SIG-M5 treated with dmso at 0.1 percent for 504 hours (cell line): Measurements from ENCODE around the gene CKB.

Source experiments
- DNase-seq: peaks from one replicate; lab custom pipeline; 2025; ENCODE audit not compliant: unreplicated experiment; lab: John Stamatoyannopoulos, UW

CKB gene

DNA sequence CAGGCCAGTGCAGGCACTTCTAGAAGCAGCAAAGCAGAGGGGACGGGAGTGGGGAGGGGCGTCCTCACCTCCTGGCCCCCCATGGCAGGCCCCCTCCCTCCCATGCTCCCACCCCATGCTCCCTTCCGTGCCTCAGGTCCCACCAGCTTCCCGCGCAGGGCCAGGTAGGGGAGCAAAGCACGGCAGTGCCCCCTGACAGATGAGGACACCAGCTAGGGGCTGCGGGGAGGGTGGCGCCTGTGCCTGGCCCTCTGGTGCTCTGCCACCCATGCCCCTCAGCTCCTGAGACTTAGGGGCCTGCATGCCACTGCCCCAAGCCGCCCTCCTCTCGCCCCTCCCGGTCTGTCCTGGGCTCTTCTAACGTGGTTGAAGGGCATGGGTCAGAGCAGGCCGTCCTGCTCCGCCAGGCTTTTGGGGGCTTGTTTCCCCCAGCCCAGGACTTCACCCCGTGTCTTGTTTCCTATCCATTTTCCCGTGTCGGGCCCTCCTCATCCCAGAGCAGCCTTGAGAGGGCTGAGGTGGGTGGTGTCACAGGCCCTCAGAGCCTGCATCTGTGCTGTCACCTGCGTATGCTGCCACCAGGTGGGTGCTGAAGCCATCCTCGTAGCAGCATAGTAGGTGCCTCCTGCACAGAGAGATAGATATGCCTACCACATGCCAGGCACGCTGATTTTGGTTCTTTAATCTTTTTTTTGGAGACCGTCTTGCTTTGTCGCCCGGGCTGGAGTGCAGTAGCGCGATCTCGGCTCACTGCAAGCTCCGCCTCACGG is 16.6 kb upstream of the CKB start:
- DNase-seq = no peak

DNA sequence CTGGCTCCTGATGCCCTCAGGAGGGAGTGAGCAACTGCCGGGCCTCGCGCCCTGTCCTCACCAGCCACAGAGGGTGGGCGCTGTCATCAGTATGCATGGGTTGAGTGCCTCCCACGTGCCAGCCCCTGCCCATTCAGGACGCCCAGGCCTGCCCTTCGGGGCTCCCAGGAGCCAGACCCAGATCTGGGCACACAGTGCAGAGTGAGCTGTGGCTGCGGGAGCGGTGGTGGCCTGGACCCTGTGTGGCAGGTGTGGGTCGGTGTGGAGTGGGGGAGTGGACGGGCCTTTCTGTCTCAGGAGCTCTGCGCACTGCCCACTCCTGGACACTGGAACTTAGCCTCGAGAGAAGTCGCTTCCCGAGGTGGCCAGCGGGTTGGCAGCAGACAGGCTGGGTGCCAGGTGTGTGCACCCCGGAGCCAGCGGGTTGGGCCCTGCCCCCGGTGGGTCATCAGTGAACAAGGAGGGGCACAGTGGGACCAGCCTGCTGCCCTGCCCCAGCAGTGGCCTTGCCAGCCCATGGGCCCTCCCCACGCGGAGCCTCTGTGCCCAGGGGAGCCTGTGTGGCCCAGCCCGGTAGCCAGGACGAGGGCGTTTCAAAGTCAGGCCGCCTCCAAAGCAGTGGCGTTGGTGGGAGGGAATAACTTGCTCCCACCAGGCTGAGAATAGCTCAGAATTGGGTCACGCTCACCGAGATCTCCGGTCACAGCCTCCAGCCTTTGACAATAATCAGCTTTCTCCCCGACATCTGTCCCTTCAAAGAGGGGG is 15.8 kb upstream of the CKB start:
- DNase-seq = no peak

DNA sequence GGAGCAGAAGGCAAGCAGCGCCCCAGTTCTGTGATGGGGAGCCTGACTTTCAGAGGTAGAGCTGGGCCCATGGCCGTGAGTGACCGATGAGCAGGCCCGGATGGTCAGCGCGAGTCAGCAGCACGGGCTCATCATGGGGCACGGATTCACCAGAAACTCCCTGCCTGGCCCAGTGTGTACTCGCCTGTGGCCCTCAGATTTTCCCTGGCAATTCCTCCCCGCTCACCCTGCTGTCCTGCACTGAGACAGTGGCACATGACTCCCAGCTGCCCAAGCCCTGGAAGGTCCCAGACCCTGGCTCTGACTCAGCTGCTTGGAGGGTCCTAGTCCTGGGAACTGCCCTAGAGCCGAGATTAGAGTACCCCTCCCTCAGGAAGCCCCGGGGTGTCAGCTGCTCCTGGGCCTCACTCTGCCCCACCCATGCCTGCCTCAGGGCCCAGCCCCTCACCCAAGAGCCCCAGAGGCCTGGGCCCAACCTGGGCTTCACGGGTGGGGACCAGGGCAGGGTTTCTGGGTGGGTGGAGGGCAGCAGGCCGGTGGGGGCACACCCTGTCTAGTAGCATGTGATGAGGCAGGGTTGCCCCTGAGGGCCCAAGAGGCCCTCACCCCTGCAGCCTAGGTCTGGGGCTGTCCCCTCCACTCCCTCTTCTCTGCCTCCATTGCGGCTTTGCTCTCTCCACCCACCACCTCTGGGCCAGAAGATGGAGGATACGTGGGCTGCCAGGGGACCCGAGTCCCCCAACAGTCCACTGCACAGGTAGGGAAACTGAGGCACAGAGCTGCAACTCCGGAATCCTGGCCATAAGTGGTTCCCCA is 14.8 kb upstream of the CKB start:
- no peak for DNase-seq

DNA sequence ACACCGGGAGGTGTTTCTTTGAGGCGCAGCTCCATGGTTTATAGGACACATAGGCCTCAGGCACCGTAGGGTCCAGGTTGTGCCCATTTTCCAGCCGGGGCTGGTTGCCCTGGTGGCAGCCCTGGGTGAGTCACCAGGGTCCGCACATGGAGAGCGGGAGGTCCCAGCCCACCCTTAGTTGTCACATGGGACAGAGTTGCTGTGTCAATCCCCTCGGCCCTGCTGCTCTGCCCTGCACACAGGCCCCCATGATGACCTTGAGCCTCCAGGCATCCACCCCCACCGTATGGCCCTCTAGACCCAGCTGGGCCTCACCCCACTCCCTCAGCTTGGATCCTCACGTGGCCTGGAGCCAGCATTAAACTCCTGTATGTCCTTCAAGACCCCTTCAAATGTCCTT is 14.1 kb upstream of the CKB start:
- no peak for DNase-seq

DNA sequence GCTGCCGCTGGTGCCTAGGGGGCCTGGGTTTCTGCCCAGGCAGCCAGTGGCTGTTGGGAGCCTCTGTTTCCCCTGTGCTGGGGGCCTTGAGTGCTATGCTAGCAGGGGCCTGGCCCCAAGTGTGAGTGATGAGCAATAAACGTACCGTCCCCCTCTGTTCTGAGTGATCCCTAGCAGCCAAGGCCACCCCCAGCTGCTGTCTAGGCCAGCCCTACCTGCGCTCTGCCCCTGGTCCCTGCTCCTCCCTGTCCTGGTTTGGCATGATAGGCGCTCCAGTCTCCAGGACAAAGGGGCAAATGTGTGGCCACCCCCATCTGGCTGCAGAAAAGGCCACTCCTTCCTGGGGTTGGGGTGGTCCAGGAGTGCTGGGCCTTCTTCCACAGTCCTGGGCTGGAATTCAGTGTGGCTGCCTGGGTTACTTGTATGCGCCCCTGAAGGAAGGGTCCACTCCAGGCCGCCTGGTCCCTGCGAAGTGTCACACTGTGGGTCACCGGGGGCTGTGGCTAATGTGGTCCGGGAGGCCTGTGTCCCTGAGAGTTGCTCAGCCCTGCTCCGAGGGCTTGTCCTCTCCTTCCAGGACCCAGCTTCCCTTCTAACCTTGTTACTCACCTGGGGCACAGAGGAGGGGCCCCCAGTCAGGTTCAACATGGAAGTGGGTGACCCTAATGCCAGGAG is 13.4 kb upstream of the CKB start:
- DNase-seq = no peak

DNA sequence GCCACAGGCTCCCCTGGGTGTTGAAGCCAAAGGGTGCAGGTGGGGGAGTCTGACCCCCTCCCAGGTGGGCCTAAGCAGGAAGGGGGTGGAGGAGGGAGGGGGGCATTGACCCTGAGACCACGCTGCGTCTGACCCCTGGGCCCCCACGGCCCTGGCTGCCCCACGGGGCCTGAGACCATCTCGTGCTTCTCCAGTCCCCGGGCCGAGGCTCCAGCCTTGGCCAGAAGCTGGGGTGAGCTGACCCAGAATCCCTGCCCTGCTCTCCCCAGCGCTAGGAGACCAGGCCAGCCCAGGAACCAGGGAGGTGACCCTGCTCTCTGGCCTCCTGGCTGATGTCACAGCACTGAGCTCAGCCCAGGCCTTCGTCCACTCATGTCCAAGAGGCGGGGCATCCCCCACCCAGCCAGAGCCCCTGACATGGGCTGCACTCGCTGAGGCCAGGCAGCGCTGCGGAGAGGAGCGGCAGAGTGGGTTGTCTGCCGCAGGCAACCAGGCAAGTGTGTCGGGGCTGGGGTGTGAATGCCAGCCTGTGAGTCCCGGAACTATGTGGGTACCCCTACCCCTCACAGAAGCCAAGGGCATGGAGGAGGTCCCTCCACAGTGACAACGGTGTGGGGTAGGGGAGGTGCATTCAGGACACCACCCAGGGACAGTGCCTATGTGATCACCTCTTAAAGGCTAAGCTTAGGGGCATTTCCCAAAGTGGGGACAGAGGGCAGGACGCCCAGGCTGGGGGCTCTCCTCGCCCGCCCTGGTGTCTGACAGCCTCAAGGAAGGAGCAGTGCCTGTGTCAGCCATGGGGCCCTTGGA is 12.7 kb upstream of the CKB start:
- DNase-seq = no peak

DNA sequence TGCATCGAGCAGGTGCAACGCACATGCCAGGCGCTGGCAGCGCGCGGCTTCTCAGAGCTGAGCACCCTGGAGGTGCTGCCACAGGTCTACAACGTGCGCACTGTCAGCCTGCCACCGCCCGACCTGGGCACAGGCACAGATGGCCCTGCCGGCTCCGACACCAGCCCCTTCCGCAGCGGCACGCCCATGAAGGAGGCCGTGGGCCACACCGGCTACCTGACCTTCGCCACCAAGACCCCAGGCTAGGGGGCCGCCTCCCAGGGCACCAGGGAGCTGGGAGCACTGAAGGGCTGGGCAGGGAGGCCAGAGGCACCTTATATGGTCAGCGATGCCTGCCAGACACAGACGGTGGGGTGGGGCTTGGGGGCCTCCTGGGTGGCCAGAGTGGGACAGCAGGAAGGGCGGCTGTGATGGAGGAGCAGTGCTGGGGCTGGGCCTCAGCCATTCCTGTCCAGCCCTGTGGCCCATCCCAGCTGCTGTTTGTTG is 12.0 kb upstream of the CKB start:
- no peak for DNase-seq

DNA sequence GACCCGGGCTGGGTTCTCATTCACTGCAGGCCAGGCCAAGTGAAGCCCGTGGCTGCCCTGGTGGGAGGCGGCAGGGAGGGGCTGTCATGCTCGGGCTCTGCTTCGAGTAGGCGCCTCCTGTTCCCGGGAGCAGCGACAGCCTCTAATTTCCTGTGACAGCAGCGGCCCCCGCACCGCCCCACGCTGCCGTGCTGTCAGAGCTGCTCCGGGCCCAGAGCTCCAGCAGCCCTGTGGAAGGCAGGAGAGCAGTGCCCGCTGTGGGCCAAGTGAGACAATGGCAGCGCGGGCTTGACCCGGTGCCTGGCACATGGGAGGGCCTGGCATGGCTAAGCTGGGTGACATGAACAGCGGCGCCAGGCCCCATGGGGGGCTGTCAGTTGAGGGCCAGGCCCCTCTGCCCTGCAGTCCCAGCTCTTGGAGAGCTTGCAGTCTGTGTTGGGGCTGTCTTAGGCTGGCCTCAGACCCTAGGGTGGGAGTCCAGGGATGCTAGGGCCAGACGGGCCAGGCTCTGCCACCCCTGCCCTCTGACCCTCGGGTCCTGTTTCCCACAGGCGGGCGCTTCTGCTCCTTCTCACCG is 11.5 kb upstream of the CKB start:
- no peak for DNase-seq

DNA sequence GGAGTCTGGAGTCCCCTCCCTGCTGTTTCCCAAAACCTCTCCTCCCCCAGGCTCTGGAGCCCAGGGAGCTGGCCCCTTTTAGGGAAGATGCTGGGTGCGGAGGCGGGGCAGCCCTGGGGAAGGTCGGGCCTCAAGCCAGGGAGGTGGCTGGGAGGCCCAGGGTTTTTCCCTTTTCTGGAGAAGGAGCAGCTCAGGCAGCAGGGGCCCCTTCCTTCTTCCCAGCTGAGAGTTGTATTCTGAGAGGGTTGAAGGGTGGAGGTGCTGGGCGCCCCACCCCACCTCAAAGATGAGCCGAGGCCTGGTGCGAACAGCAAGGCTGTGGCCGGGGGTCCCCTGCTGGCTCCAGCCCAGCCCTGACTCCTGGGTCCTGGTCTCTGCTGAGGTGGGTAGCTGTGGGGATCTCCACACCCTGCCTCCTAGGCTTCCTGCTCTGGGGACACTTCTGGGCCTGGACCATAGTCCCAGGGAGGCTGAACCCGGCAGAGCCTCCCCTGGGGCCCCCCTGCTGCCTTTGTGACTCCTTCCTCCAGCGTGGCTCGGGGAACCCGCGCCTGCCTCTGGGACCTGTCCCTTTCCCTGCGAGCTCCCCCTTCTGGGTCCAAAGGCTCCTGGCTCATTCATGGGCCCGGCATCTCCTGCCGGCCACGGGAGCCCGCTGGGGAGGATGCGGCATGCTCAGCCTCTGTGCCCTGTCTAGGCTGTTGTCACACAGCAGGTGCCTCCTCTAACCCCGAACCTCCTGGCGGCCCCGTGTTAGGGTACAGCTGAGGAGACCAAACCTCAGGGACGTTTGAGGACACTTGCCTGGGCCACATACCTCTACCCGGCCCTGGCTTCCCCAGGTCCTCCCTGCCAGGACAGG is 10.7 kb upstream of the CKB start:
- no peak for DNase-seq

DNA sequence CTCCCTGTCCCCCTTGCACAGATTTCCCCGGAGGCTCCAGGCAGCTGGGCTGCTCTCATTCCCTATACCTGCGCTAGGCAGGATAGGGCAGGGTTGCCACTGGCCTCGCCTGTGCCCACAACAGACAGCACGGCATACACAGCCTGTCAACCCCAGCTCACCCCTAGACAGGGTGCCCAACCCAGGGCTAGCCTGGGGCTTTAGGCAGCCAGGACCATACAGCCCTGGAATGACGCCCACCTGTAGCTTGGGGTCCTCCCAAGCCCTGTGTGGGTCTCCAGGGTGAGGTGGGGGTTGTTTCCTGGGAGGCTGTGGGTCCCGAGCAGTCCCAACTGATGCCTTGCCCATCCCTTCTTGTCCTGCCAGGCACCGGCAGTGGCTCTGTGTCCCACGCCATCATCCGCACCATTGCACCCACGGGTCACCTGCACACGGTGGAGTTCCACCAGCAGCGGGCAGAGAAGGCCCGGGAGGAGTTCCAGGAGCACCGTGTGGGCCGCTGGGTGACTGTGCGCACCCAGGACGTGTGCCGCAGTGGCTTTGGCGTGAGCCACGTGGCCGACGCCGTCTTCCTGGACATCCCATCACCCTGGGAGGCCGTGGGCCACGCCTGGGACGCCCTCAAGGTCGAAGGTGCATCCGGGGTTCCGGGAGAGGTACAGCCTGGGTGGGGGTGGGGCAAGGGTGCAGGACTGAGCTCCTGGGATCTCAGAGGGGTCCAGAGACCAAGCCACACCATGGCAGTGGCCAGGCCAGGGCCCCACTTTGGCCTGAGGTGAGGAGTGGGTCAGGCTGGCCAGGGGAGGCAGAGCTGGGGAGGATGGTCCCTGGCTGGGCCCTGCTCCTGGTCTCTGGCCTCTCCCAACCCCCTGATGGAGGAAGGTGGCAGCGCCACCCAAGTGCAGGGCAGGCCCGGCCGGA is 9.8 kb upstream of the CKB start:
- DNase-seq = no peak

DNA sequence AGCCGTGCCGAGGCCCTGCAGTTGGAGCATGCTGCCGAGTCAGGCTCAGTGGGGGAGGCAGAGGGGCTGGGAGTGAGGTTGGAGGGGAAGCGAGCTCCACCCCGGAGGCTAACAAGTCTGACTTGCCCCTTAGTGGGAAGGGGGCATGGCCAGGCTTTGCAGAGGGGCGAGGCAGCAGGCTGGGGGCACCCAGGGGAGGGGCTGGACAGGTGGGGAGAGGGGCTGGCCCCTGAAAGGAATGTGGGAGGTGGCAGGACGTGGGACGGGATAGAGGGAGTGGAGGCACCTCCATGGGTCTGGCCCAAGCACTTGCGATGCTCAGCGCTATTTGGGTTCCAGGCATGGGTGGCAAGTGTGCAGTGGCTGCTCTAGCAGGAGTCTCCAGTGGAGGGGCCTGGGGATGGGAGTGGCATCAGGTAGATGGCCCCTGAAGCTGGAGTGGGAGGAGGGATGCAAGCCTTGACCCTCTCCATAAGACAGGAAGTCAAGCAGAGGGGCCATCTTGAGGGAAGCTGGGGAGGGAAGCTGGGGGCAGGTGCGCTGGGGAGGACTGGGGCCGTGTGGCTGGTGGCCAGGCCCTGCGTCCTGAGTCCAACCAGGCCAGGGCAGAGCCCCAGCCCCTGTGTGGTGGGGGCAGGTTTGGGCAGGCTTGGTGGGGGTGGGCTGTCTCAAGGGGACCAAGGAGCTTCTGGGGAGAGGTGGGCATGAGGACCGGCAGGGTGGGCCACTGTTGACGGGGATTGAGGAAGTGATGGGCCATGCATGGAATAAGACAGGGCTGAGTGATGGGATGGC is 9.0 kb upstream of the CKB start:
- no peak for DNase-seq

DNA sequence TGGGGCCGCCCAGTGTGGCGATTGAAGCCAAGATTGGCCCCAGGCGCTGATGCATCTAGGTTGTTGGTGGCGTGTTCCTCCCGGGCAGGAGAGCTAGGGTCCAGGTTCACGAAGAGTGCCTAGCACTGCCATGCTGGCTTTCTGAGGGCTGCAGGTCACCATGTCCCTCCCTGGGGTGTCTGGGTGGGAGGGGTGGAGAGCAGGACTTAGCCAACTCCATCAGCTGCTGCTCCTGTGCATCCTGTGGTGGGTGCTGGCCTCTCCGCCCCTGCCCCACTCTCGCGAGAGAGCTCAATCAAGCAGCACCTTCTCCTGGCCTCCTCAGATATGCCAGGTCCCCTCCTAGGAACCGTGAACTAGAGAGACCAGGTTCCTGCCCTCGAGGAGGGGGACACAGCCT is 8.2 kb upstream of the CKB start:
- DNase-seq = no peak

DNA sequence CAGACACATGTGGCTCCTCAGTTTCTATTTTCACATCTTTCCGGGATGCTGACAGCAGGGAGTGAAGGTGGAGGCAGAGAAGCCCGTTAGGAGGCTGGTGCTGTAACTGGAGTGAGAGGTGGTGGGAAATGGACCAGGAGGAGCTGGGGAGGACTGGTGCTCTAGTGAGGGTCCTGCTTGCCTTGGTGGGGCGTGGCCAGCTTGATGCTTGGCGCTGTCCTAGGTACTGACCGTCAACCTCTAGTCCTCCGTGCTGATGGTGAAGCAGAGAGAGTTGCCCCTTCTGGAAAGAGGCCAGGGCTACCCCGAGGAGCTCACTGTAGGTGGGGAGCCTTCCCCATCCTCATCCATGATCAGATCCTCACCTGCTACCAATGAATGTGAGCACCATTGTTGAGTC is 7.8 kb upstream of the CKB start:
- no peak for DNase-seq

DNA sequence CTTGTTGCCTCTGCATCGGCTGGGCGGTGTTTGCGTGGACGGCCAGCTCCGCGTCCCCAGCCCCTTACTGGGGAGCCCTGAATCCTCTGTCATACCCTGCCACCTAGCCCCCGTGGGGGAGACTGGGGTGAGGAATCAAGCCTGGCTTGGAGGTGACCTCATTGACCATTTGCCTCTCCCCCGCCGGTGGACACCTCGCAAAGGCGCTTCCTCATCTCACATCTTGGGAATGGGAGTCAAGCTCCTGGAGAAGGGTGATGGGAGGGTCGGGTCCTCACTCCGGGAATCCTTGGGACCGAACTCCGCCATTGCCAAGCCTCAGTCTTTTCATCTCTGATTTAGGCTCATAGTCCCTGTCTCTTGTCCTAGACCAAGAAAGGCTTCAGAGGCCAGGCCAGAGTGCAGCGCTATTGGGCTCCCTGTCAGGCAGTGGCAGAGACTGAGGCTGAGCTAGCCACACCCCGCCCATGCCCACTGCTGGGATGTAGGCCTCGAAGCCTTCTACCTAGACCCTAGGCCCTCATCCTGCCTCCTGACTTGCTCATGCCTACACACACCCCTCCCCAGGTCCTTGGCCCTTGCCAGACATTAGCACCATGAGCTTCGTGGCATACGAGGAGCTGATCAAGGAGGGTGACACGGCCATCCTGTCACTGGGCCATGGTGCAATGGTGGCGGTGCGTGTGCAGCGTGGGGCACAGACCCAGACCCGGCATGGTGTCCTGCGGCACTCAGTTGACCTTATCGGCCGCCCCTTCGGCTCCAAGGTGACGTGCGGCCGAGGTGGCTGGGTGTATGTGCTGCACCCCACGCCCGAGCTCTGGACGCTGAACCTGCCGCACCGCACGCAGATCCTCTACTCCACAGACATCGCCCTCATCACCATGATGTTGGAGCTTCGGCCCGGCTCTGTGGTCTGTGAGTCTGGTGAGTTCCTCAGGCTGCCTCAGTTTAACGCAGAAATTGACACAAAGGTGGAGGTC is 7.0 kb upstream of the CKB start:
- DNase-seq = no peak

DNA sequence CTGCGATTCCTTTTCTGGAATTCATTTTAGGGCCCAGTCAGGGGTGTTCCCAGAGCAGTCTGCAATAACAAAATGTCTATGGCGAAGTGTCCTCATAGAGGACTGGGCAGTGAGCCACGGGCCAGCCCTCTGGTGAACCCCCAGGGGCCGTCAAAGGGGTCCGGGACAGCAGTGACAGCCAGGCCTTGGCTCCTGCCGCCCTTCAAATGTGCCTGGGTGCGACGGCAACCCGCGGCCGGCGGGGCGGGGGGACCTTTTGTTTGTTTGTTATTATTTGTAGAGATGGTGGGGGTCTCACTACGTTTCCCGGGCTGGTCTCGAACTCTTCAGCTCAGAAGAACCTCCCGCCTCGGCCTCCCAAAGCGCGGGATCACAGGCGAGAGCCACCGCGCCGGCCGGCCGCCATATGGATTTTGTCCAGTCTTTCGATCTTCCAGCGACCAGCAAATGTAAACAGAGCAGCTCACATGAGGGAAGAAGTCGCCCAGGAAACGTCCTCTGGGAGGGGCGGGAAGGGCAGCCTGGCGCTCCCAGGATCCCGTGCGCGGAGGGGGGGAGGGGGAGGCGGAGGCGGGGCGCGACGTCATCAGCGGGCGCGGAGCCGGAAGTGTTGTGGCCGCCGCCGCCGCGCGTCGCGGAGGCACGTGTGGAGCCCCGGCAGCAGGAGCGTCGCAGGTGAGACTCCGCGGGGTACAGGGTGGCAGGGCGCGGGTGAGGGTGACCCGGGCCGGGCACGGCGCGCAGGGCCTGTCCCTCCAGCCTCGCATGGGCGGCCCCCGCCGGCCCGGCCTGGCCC is 6.2 kb upstream of the CKB start, which contains the start of gene TRMT61A:
TSS of gene TRMT61A (plus strand) at position 610 of the 796 bp plus-strand sequence. CDS start 783 bp downstream, outside the sequence.
- peak; percentile 84 for DNase-seq
